ENCODE results near the gene DTWD2.
"Not testable (repeated sequence)": the region's sequence is repeated elsewhere in the genome, so short reads cannot be mapped to it uniquely, and the experiment has no call there.

Gene DTWD2

GRCh38 chr5:118999696-119000095 lies 11.3 kb upstream of the DTWD2 start:
- no peak for DNase-seq

- not testable (repeated sequence) for DNase-seq
These were observed 10.5 kb upstream of the DTWD2 start for GRCh38 chr5:118998861-118999260.

GRCh38 chr5:118996098-118996497 lies 7.8 kb upstream of the DTWD2 start:
- no peak for DNase-seq

DNA sequence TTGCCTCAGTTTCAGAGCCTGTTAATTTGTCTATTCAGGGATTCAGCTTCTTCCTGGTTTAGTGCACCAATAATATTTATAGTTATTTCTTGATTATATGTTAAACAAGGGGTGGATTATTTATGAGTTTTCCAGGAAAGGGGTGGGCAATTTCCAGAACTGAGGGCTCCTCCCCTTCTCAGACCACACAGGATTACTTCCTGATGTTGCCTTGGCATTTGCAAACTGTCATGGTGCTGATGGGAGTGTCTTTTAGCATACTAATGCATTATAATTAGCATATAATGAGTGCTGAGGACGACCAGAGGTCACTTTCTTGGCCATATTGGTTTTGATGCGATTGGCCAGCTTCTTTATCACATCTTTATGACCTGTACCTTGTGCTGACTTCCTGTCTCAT lies 6.2 kb upstream of the DTWD2 start:
- DNase-seq, result no peak

GRCh38 chr5:118993118-118993517 lies 4.8 kb upstream of the DTWD2 start:
- DNase-seq, result not testable (repeated sequence)

- DNase-seq, result not testable (repeated sequence)
These were observed 3.7 kb upstream of the DTWD2 start for GRCh38 chr5:118992055-118992454.

GRCh38 chr5:118990582-118990981 lies 2.2 kb upstream of the DTWD2 start:
- no peak for DNase-seq

DNA sequence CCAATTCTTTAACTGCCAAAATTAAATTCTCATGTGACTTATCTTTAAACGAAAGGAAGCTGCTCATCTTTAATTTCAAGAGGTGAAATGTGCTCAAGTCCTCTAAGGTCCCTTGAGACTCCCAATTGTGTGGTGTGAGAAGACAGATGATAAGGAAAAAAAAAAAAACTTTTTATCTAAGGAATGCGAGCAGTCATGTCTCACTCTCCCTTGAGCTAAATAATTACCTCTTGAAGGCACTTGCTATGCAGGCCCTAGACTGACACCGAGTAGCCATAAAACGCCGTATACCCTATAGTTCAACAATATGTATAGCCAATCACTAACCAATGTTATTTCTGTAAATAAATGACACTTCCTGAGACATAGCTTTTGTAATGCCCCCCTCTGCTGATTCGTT lies 1.5 kb upstream of the DTWD2 start:
- no peak for DNase-seq

DNA sequence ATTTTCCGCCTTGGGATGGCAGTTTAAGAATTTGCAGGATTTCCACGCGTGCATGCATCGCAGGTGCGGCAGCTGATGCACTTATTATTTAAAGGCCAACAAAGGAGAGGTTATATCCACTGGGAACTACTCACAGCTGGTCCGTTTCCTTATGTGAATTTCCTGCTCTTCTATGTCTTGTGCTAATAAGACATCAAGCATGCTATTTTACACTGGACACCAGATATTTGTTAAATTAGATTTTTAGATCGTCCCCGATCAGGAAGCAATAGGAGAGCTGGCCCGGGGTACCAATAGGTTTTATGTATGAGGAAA lies 476 bp upstream of the DTWD2 start:
- no peak for DNase-seq

DNA sequence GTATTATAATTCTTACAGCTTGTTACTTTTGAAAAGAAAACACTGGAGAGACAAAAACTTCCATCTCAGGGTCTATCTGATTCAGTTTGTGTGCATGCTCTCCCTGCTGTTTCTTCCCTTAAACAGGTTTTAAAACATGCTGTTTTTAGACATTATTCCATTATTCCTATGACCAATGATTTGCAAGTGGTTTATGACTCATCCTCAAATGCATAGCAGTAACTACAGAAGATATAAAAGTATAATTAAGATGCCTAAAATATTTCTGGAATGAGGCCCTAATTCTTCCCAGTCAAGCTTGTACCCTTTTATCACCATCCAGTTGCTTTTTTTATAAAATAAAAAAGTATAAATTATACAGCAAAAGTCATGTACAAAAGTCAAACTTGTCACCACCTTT lies 3.7 kb downstream of the DTWD2 start:
- no peak for DNase-seq

- no peak for DNase-seq
These were observed 6.6 kb downstream of the DTWD2 start for GRCh38 chr5:118981783-118982182.

DNA sequence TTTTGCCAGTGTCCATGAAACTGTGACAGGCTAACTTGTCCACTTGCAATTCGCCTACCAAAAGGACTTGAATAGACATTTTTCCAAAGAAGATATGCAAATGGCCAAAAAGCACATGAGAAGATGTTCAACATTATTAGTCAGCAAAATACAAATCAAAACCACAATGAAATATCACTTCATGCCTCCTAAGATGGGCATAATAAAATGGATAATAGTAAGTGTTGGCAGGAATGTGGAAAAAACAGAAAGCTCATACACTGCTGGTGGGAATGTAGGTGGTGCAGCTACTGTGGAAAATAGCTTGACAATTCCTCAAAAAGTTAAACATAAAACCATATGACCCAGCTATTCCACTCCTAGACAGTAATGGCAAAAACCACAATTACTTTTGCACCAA lies 7.9 kb downstream of the DTWD2 start:
- no peak for DNase-seq

- DNase-seq, result no peak
These were observed 8.3 kb downstream of the DTWD2 start for GRCh38 chr5:118980017-118980416.

GRCh38 chr5:118973779-118974445 lies 14.4 kb downstream of the DTWD2 start:
- DNase-seq, result not testable (repeated sequence)

- DNase-seq, result no peak
These were observed 19.4 kb downstream of the DTWD2 start for GRCh38 chr5:118968925-118969375.

GRCh38 chr5:118968406-118968911 lies 19.9 kb downstream of the DTWD2 start:
- DNase-seq, result no peak

- no peak for DNase-seq
These were observed 21.3 kb downstream of the DTWD2 start for GRCh38 chr5:118967059-118967508.

- DNase-seq, result no peak
These were observed 22.5 kb downstream of the DTWD2 start for GRCh38 chr5:118965890-118966289.

DNA sequence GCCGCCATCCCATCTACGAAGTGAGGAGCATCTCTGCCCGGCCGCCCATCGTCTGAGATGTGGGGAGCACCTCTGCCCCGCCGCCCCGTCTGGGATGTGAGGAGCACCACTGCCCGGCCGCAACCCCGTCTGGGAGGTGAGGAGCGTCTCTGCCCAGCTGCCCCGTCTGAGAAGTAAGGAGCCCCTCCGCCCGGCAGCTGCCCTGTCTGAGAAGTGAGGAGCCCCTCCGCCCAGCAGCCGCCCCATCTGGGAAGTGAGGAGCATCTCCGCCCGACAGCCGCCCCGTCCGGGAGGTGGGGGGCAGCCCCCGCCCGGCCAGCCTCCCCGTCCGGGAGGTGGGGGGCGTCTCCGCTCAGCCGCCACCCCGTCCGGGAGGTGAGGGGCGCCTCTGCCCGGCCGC lies 23.4 kb downstream of the DTWD2 start:
- DNase-seq, result not testable (repeated sequence)

DNA sequence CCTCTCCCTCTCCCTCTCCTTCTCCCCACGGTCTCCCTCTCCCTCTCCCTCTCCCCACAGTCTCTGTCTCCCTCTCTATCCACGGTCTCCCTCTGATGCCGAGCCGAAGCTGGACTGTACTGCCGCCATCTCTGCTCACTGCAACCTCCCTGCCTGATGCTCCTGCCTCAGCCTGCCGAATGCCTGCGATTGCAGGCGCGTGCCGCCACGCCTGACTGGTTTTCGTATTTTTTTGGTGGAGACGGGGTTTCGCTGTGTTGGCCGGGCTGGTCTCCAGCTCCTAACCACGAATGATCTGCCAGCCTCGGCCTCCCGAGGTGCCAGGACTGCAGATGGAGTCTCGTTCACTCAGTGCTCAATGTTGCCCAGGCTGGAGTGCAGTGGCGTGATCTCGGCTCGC lies 24.0 kb downstream of the DTWD2 start:
- DNase-seq, result not testable (repeated sequence)

DNA sequence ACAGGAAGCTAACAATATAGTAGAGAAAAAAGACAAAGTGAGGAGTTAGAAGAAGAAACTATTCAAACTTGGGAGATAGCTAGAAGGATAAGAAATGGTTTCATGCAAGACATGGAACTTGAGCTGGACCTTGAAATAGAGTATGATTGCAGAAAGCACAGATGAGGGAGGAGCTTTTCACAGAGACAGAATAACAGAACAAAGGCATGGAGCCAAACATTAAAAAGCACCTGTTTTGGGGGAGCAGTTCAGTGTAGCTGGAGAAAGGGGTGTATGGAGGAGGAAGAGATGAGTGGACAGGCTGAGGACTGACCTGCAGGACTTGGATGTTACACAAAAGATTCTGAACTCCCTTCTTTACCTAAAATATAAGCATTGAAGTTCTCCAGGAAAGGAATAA lies 25.2 kb downstream of the DTWD2 start:
- no peak for DNase-seq

- no peak for DNase-seq
These were observed 27.8 kb downstream of the DTWD2 start for GRCh38 chr5:118960557-118960956.

GRCh38 chr5:118956727-118957126 lies 31.6 kb downstream of the DTWD2 start:
- no peak for DNase-seq

- no peak for DNase-seq
These were observed 34.7 kb downstream of the DTWD2 start for GRCh38 chr5:118953652-118954005.
